Kidney tubule cell (primary cell): ENCODE results near the gene SLC6A18.

Experiments
- DNase-seq: peaks from one replicate; pipeline ENCODE4 v3.0.0-alpha.2; 2018; ENCODE audit warnings: low spot score

The SLC6A18 gene

GRCh38 chr5:1293416-1294205, 68.4 kb downstream of the SLC6A18 start:
- DNase-seq: no peak

GRCh38 chr5:1294206-1294834, 69.1 kb downstream of the SLC6A18 start:
- DNase-seq: no peak

DNA sequence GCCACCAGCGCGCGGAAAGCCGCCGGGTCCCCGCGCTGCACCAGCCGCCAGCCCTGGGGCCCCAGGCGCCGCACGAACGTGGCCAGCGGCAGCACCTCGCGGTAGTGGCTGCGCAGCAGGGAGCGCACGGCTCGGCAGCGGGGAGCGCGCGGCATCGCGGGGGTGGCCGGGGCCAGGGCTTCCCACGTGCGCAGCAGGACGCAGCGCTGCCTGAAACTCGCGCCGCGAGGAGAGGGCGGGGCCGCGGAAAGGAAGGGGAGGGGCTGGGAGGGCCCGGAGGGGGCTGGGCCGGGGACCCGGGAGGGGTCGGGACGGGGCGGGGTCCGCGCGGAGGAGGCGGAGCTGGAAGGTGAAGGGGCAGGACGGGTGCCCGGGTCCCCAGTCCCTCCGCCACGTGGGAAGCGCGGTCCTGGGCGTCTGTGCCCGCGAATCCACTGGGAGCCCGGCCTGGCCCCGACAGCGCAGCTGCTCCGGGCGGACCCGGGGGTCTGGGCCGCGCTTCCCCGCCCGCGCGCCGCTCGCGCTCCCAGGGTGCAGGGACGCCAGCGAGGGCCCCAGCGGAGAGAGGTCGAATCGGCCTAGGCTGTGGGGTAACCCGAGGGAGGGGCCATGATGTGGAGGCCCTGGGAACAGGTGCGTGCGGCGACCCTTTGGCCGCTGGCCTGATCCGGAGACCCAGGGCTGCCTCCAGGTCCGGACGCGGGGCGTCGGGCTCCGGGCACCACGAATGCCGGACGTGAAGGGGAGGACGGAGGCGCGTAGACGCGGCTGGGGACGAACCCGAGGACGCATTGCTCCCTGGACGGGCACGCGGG, 69.9 kb downstream of the SLC6A18 start, which contains the start of gene TERT:
TSS of gene TERT (minus strand) at position 234 of the 815 bp plus-strand sequence. CDS start at position 155, 79 bp downstream.
- DNase-seq: no peak

GRCh38 chr5:1295650-1296037, 70.5 kb downstream of the SLC6A18 start:
- no peak for DNase-seq
